Suprapubic skin (tissue), 4 donors: ENCODE data around the gene VPS45.

Experiments used
- EP300 ChIP-seq: sonication (generic); formaldehyde crosslinking; IDR thresholded peaks from one replicate; pipeline ENCODE4 v1.6.1; 2017; ENCODE audit warnings: antibody characterized with exemption
- POLR2AphosphoS5 ChIP-seq, 3 donors: sonication (generic); formaldehyde crosslinking; IDR thresholded peaks; one replicate each; pipeline ENCODE4 v1.6.1; 2017; ENCODE audit warnings: antibody characterized with exemption in 3 of 3
- TF ChIP-seq, protein P1 (sequence below), 2 donors: fragments of 200-600 bp in 1 of 2; fragments of 450-650 bp in 1 of 2; sonication (generic) in 1 of 2; IDR thresholded peaks; one replicate each; pipeline ENCODE4 v1.5.1; 2016 to 2019; ENCODE audit warnings: antibody characterized with exemption in 2 of 2, mild to moderate bottlenecking in 1 of 2, moderate library complexity in 1 of 2

- TF ChIP-seq, protein P1, sequence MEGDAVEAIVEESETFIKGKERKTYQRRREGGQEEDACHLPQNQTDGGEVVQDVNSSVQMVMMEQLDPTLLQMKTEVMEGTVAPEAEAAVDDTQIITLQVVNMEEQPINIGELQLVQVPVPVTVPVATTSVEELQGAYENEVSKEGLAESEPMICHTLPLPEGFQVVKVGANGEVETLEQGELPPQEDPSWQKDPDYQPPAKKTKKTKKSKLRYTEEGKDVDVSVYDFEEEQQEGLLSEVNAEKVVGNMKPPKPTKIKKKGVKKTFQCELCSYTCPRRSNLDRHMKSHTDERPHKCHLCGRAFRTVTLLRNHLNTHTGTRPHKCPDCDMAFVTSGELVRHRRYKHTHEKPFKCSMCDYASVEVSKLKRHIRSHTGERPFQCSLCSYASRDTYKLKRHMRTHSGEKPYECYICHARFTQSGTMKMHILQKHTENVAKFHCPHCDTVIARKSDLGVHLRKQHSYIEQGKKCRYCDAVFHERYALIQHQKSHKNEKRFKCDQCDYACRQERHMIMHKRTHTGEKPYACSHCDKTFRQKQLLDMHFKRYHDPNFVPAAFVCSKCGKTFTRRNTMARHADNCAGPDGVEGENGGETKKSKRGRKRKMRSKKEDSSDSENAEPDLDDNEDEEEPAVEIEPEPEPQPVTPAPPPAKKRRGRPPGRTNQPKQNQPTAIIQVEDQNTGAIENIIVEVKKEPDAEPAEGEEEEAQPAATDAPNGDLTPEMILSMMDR (IDR thresholded peaks at IDR 0.05), result peak in 1 of 2 donors; percentile 20
- TF ChIP-seq POLR2AphosphoS5 (IDR thresholded peaks at IDR 0.05) (no peak), EP300 (no peak)
Measured at GRCh38 chr1:150165622-150166612, 98.3 kb downstream of the VPS45 start.
